G401.6 (cell line): ENCODE results near the gene TERT.
"Not testable (repeated sequence)": the region's sequence is repeated elsewhere in the genome, so short reads cannot be mapped to it uniquely, and the experiment has no call there.

Source experiments
- FAIRE-seq: peaks from 2 replicates; lab custom pipeline; 2012; peaks lifted over from hg19 to GRCh38; lab: Jason Lieb, UNC

Gene TERT

GRCh38 chr5:1294206-1294834 is 548 bp downstream of the TERT start:
- no peak for FAIRE-seq

GRCh38 chr5:1293416-1294205 is 1.3 kb downstream of the TERT start:
- FAIRE-seq, result no peak

GRCh38 chr5:1292846-1293415 is 1.9 kb downstream of the TERT start:
- FAIRE-seq, result no peak

GRCh38 chr5:1292139-1292538 is 2.7 kb downstream of the TERT start:
- FAIRE-seq, result no peak

- no peak for FAIRE-seq
Measured at GRCh38 chr5:1291611-1292080, 3.2 kb downstream of the TERT start.

- FAIRE-seq, result not testable (repeated sequence)
Measured at GRCh38 chr5:1290956-1291355, 3.9 kb downstream of the TERT start.

GRCh38 chr5:1289559-1289958 is 5.3 kb downstream of the TERT start:
- FAIRE-seq, result not testable (repeated sequence)

- FAIRE-seq, result no peak
Measured at GRCh38 chr5:1288439-1289335, 6.2 kb downstream of the TERT start.

GRCh38 chr5:1285883-1286291 is 9.0 kb downstream of the TERT start:
- no peak for FAIRE-seq

- FAIRE-seq, result no peak
Measured at GRCh38 chr5:1285141-1285540, 9.7 kb downstream of the TERT start.

- FAIRE-seq, result not testable (repeated sequence)
Measured at GRCh38 chr5:1284336-1284970, 10.4 kb downstream of the TERT start.

- not testable (repeated sequence) for FAIRE-seq
Measured at GRCh38 chr5:1283729-1284041, 11.2 kb downstream of the TERT start.

GRCh38 chr5:1282993-1283728 is 11.7 kb downstream of the TERT start:
- not testable (repeated sequence) for FAIRE-seq

GRCh38 chr5:1282131-1282992 is 12.5 kb downstream of the TERT start:
- FAIRE-seq, result no peak

- FAIRE-seq, result no peak
Measured at GRCh38 chr5:1281038-1281882, 13.6 kb downstream of the TERT start.

GRCh38 chr5:1280177-1281037 is 14.5 kb downstream of the TERT start:
- no peak for FAIRE-seq

GRCh38 chr5:1279443-1280151 is 15.3 kb downstream of the TERT start:
- FAIRE-seq, result no peak
